Measurements from ENCODE around the gene FAM83F.
"Not testable (repeated sequence)": the region's sequence is repeated elsewhere in the genome, so short reads cannot be mapped to it uniquely, and the experiment has no call there.

The FAM83F gene

DNA sequence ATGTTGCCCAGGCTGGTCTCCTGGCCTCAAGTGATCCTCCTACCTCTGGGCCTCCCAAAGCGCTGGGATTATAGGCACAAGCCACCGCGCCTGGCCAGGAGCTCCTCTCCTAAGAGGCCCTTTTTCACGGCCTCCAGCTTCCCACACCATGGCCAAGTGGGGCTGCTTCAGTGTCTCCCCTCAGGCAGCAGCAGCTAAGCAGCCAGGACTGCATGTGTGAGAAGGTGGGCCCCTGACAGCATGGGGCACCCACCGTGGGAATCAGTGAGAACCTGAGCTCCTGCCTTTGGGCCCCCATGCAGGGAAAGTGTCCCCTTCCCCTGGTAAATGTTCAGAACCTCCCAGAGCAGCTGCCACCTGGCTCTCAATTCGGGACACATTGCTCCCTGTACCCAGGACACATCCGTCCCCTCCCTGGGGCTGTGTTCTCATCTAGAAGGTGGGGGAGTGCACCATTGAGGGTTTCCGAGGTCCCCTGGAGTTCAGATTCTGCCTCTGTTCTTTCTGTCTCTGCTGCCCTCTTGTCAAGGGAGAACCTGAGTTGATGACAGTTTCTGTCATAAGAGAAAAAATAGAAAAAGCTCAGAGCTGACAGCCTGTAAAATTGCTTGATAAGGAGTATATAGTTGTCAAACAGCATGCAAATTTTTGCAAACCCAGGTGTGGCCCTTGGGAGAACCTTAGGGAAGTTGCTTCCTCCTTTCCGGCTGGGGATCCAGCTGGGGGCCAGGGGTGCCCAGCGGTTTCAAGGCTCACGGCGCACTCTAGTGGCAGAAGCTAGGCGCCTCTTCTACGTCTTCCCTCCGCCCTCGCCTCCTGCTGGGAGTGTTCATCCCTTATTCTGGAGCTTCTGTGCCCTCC lies 29.7 kb downstream of the FAM83F start:
- TF ChIP-seq, protein P1, sequence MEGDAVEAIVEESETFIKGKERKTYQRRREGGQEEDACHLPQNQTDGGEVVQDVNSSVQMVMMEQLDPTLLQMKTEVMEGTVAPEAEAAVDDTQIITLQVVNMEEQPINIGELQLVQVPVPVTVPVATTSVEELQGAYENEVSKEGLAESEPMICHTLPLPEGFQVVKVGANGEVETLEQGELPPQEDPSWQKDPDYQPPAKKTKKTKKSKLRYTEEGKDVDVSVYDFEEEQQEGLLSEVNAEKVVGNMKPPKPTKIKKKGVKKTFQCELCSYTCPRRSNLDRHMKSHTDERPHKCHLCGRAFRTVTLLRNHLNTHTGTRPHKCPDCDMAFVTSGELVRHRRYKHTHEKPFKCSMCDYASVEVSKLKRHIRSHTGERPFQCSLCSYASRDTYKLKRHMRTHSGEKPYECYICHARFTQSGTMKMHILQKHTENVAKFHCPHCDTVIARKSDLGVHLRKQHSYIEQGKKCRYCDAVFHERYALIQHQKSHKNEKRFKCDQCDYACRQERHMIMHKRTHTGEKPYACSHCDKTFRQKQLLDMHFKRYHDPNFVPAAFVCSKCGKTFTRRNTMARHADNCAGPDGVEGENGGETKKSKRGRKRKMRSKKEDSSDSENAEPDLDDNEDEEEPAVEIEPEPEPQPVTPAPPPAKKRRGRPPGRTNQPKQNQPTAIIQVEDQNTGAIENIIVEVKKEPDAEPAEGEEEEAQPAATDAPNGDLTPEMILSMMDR (IDR thresholded peaks at IDR 0.05; ENCODE audit: low read depth, low read length): peak; percentile 92
- no peak overlapping the region for H3K4me3 ChIP-seq (replicated peaks in 1 of 2; ENCODE audit: low read depth in 2 of 2, low read length in 2 of 2)
- DNase-seq (ENCODE audit: low read depth in 2 of 2): peak; percentile 71

DNA sequence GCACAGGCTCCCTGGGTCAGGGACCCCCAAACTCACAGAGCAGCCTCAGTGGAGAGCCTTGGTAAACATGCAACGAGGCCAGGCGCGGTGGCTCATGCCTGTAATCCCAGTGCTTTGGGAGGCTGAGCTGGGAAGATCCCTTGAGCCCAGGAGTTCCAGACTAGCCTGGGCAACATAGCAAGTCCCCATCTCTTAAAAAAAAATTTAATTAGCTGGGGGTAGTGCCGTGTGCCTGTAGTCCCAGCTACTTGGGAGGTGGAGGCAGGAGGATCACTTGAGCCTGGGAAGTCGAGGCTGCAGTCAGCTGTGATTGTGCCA lies 30.3 kb downstream of the FAM83F start:
- not testable (repeated sequence) for DNase-seq (ENCODE audit: low read depth in 2 of 2); H3K4me3 ChIP-seq (replicated peaks in 1 of 2; ENCODE audit: low read depth in 2 of 2, low read length in 2 of 2)

DNA sequence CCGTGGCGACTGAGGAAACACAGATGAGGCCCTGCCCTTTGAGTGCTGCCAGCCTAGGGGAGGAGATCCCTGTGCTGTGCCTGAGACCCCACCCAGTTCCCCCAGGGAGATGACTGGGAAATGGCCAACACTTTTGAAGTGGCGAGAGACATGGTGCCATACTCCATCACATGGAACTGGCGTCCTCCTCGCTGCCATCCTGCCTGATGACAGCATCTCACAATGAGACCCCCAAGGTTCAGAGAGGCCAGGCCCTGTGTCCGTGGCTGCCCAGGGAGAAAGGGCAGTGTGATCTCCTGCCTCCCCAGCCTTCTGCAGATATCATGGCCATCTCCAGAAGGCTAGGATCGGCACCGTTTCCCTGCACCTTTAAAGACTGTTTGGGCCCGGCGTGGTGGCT lies 31.1 kb downstream of the FAM83F start:
- no peak for DNase-seq (ENCODE audit: low read depth in 2 of 2)
- H3K4me3 ChIP-seq (replicated peaks in 1 of 2; ENCODE audit: low read depth in 2 of 2, low read length in 2 of 2): no peak overlapping the region
- TF ChIP-seq, protein P1 (IDR thresholded peaks at IDR 0.05; ENCODE audit: low read depth, low read length): no peak

DNA sequence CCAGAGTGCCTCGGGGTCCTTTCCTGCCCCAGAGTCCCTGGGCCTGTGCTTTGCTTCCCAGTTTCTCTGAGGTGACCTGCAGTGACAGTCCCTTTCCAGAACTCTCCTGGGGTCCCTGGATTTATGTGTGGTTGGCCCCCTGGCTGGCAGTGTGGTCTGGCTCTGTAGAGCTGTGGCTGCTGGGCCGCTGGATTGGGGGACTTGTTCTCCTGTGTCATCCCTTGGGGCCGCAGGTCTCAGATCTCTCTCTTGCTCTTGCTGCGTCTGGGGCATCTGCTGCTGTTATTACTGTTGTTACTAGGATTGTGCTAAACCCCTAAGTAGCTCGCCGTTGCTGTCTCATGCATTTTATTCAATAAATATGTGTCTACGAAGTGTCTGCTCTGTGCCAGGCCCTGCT lies 31.9 kb downstream of the FAM83F start:
- DNase-seq (ENCODE audit: low read depth in 2 of 2): no peak
- TF ChIP-seq, protein P1 (IDR thresholded peaks at IDR 0.05; ENCODE audit: low read depth, low read length): no peak
- H3K4me3 ChIP-seq (replicated peaks in 1 of 2; ENCODE audit: low read depth in 2 of 2, low read length in 2 of 2): no peak overlapping the region

DNA sequence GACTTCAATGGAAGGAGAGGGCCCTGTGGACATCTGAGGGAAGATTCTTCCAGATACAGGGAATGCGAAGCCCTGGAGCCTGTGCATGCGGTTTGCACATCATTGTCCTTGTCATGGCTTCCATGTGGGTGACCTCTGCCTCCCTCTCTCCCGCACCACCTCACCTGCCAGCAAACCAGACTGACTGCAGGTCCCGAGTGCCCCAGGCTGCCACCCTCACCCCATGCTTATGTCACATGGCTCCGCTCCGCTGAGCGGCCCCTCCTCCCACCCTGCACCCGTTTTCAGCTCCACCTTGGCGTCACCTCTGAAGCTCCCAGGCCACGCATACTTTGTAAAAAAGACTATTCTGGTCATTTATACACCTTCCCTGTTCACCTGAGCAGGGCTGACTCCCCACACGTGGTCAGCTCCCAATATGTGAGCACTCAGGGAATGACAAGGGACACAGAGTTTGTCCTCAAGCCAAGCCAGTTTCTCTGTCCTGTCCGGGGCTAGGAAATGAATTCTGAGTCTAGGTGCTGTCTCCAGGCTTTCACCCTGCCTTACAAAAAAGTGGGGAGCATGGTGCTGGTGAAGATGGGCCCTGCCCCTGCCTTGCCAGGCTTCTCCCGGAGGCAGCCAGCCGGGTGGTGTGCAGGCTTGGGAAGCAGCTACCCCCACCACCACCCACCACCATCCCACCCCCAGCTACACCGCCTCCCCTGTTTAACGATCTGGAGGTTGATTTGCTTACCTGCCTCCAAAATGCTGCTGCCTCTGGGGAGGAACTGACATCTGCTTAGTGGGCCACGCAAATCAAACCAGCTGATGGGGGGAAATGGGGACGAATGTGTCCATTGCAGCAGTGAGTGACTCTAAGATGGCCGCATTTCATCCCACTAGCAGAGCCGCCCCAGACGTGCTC lies 32.7 kb downstream of the FAM83F start:
- TF ChIP-seq, protein P1 (IDR thresholded peaks at IDR 0.05; ENCODE audit: low read depth, low read length): no peak
- DNase-seq (ENCODE audit: low read depth in 2 of 2): no peak
- H3K4me3 ChIP-seq (replicated peaks in 1 of 2; ENCODE audit: low read depth in 2 of 2, low read length in 2 of 2): no peak overlapping the region

DNA sequence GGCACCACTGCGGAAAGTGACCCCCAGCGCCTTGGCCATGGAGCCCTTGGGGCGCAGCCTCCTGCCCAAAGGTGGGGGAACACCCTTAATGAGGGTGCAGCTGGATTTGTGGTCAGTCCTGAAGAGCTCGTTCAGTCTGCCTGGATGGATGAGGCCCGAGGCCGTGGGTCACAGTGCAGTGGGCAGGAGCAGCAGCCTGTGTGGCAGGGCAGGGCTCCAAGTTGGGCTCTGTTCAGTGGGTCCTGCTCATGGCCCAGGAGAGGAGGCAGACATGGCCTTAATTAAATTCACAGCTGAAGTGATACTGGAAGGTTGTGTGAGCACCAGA lies 33.3 kb downstream of the FAM83F start:
- DNase-seq (ENCODE audit: low read depth in 2 of 2): no peak
- H3K4me3 ChIP-seq (replicated peaks in 1 of 2; ENCODE audit: low read depth in 2 of 2, low read length in 2 of 2): no peak overlapping the region
- TF ChIP-seq, protein P1 (IDR thresholded peaks at IDR 0.05; ENCODE audit: low read depth, low read length): no peak

DNA sequence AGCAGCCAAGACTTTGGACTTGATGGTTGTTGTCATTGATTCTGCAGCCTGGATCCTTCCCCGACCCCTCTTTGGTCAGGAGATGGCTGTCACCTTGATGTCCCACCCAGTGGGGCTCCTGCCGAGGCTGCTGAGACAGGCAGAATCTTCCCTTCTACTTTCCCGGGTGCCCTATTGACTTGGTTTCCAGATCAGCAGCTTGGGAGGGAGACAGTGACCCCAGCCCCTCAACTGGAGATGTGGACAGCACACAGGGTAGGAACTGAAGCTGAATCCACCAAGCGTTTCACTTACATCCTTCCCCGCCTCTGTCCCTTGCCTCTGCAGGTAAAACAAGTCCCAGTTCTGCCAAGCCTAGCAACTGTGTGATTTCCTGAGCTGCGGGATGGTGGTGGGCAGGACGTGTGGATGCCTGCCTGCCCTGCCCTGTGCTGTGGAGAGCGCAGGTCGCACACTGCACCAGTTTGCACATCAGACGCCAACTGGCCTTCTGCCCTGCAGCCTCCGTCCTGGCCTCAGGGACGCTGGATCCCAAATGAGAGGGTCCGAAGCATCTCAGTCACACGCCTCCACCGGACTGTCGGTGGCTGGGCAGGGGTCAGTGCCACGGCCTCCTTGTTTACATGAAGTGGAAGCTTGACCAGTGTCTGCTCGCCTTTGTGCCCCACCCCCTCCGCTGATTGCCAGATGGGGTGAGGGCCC lies 34.6 kb downstream of the FAM83F start:
- H3K4me3 ChIP-seq (replicated peaks in 1 of 2; ENCODE audit: low read depth in 2 of 2, low read length in 2 of 2): no peak overlapping the region
- no peak for DNase-seq (ENCODE audit: low read depth in 2 of 2)
- TF ChIP-seq, protein P1 (IDR thresholded peaks at IDR 0.05; ENCODE audit: low read depth, low read length): no peak

Measured in cardiac fibroblast (primary cell).